H9 (cell line): Measurements from ENCODE around the gene CHSY1. TPM values are rescaled to one million over a fixed set of nuclear protein-coding genes. Genes with fewer than 3 reads are reported as not detected.

ENCODE experiments used
- DNase-seq: peaks from one replicate; pipeline ENCODE4 v3.0.0-alpha.2; 2017
- H2AFZ ChIP-seq: one replicate; pipeline ENCODE4 v1.6.1; 2013; ENCODE audit warnings: mild to moderate bottlenecking, low read length, control low read depth, moderate library complexity
- H2AK5ac ChIP-seq: 2 replicates; pipeline ENCODE4 v1.6.1; 2013; ENCODE audit warnings: low read length, control low read depth, mixed read lengths; ENCODE audit not compliant: insufficient read length
- H2BK120ac ChIP-seq: one replicate; pipeline ENCODE4 v1.6.1; 2013; ENCODE audit warnings: low read depth, mild to moderate bottlenecking, low read length, control low read depth, inconsistent platforms; ENCODE audit not compliant: poor library complexity, severe bottlenecking
- H2BK12ac ChIP-seq: 2 replicates; pipeline ENCODE4 v1.6.1; 2013; ENCODE audit warnings: low read length, control low read depth, mixed read lengths, low read depth; ENCODE audit not compliant: insufficient read length
- H2BK15ac ChIP-seq: 2 replicates; pipeline ENCODE4 v1.6.1; 2013; ENCODE audit warnings: low read depth, low read length, control low read depth
- H2BK20ac ChIP-seq: one replicate; pipeline ENCODE4 v1.6.1; 2013; ENCODE audit warnings: low read depth, mild to moderate bottlenecking, low read length, control low read depth, inconsistent platforms; ENCODE audit not compliant: poor library complexity, severe bottlenecking
- H2BK5ac ChIP-seq: 2 replicates; pipeline ENCODE4 v1.6.1; 2013; ENCODE audit warnings: low read length, control low read depth, mixed read lengths; ENCODE audit not compliant: insufficient read length
- H3K14ac ChIP-seq: 2 replicates; pipeline ENCODE4 v1.6.1; 2013; ENCODE audit warnings: low read length, control low read depth; ENCODE audit not compliant: insufficient read depth
- H3K18ac ChIP-seq: 2 replicates; pipeline ENCODE4 v1.6.1; 2013; ENCODE audit warnings: low read depth, mild to moderate bottlenecking, mixed read lengths, low read length, control low read depth; ENCODE audit not compliant: insufficient read length
- H3K23ac ChIP-seq: 2 replicates; pipeline ENCODE4 v1.6.1; 2013; ENCODE audit warnings: low read length, control low read depth, mixed read lengths, low read depth; ENCODE audit not compliant: insufficient read length
- H3K23me2 ChIP-seq: 2 replicates; pipeline ENCODE4 v1.6.1; 2013; ENCODE audit warnings: low read depth, mild to moderate bottlenecking, mixed read lengths, low read length, control low read depth; ENCODE audit not compliant: insufficient read length, poor library complexity, severe bottlenecking
- H3K27ac ChIP-seq: 2 replicates; pipeline ENCODE4 v1.5.1; 2013; ENCODE audit warnings: low read length, control low read depth, mixed read lengths, low read depth; ENCODE audit not compliant: insufficient read length
- H3K27me3 ChIP-seq: 2 replicates; pipeline ENCODE4 v1.6.1; 2013; ENCODE audit warnings: low read length, control low read depth, inconsistent platforms; ENCODE audit not compliant: insufficient read depth
- H3K4ac ChIP-seq: 2 replicates; pipeline ENCODE4 v1.6.1; 2013; ENCODE audit warnings: low read depth, mild to moderate bottlenecking, control low read depth, inconsistent platforms, low read length, moderate library complexity
- H3K4me1 ChIP-seq: 2 replicates; pipeline ENCODE4 v1.6.1; 2013; ENCODE audit warnings: low read length, control low read depth, inconsistent platforms; ENCODE audit not compliant: insufficient read depth
- H3K4me2 ChIP-seq: 2 replicates; pipeline ENCODE4 v1.6.1; 2013; ENCODE audit warnings: low read length, control low read depth, mixed read lengths; ENCODE audit not compliant: insufficient read length, insufficient read depth
- H3K56ac ChIP-seq: 2 replicates; pipeline ENCODE4 v1.6.1; 2013; ENCODE audit warnings: low read depth, mild to moderate bottlenecking, mixed read lengths, low read length, control low read depth; ENCODE audit not compliant: insufficient read length
- H3K79me1 ChIP-seq: 2 replicates; pipeline ENCODE4 v1.6.1; 2013; ENCODE audit warnings: low read depth, mild to moderate bottlenecking, moderate library complexity, low read length, control low read depth, inconsistent platforms; ENCODE audit not compliant: insufficient read depth, poor library complexity, severe bottlenecking
- H3K79me2 ChIP-seq: 2 replicates; pipeline ENCODE4 v1.6.1; 2013; ENCODE audit warnings: low read length, control low read depth, inconsistent platforms; ENCODE audit not compliant: insufficient read depth
- H3K9ac ChIP-seq: 2 replicates; pipeline ENCODE4 v1.6.1; 2013; ENCODE audit warnings: low read length, control low read depth, mixed read lengths; ENCODE audit not compliant: insufficient read length; ENCODE audit errors: extremely low read depth
- H3K9me3 ChIP-seq: one replicate; pipeline ENCODE4 v1.6.1; 2013; ENCODE audit warnings: low read depth, low read length, inconsistent platforms; ENCODE audit not compliant: control insufficient read depth
- H3T11ph ChIP-seq: one replicate; pipeline ENCODE4 v1.6.1; 2013; ENCODE audit warnings: mild to moderate bottlenecking, low read length, control low read depth, inconsistent platforms
- H4K20me1 ChIP-seq: one replicate; pipeline ENCODE4 v1.6.1; 2013; ENCODE audit not compliant: control insufficient read depth, insufficient read length, insufficient read depth
- H4K5ac ChIP-seq: 2 replicates; pipeline ENCODE4 v1.6.1; 2013; ENCODE audit warnings: low read depth, mild to moderate bottlenecking, mixed read lengths, low read length, control low read depth; ENCODE audit not compliant: insufficient read length
- H4K8ac ChIP-seq: replicated peaks from 2 replicates; pipeline ENCODE4 v1.6.1; 2013; ENCODE audit warnings: low read length, control low read depth, mixed read lengths, low read depth; ENCODE audit not compliant: insufficient read length
- H4K91ac ChIP-seq: 2 replicates; pipeline ENCODE4 v1.6.1; 2013; ENCODE audit warnings: low read depth, mild to moderate bottlenecking, moderate library complexity, mixed read lengths, low read length, control low read depth; ENCODE audit not compliant: insufficient read length
- H3K27ac Mint-ChIP-seq, 3 experiments: 2 replicates in 2 of 3; 3 replicates in 1 of 3; pipeline ENCODE4 v1.8.0; 2020 to 2021; ENCODE audit warnings: mixed read lengths in 3 of 3, mild to moderate bottlenecking in 1 of 3, moderate library complexity in 1 of 3
- H3K27me3 Mint-ChIP-seq: 2 replicates; pipeline ENCODE4 v1.8.0; 2021; ENCODE audit warnings: low read depth, mild to moderate bottlenecking, moderate library complexity, mixed read lengths
- H3K36me3 Mint-ChIP-seq, 3 experiments: 2 replicates in 2 of 3; 3 replicates in 1 of 3; pipeline ENCODE4 v1.8.0; 2020 to 2021; ENCODE audit warnings: low read depth in 3 of 3, mixed read lengths in 3 of 3; ENCODE audit not compliant: insufficient read depth in 1 of 3
- H3K4me1 Mint-ChIP-seq, 2 experiments: 2 replicates each; pipeline ENCODE4 v1.8.0; 2020; ENCODE audit warnings: mixed read lengths in 2 of 2
- H3K4me3 Mint-ChIP-seq, 2 experiments: 2 replicates in 1 of 2; 3 replicates in 1 of 2; pipeline ENCODE4 v1.8.0; 2020 to 2021; ENCODE audit warnings: mild to moderate bottlenecking in 2 of 2, mixed read lengths in 2 of 2, moderate library complexity in 1 of 2
- H3K9me3 Mint-ChIP-seq, 2 experiments: 2 replicates in 1 of 2; 3 replicates in 1 of 2; pipeline ENCODE4 v1.8.0; 2020; ENCODE audit warnings: mild to moderate bottlenecking in 2 of 2, mixed read lengths in 2 of 2, moderate library complexity in 1 of 2
- WGBS: extraction: QIAGEN DNeasy Blood & Tissue Kit; methylation state at CpG from one replicate; pipeline ENCODE4 v1.1.7; 2013; ENCODE audit warnings: missing lambda C conversion rate, low lambda C conversion rate, mixed read lengths; ENCODE audit not compliant: insufficient read length; ENCODE audit errors: extremely low coverage; 5-methylcytosine and 5-hydroxymethylcytosine counted together
- total RNA-seq: library from RNA; stranded (reverse); gene quantifications from 2 replicates; pipeline ENCODE4 v1.2.1, GENCODE V29; 2021
- TF ChIP-seq, protein P1 (sequence below): fragments of 200-600 bp; sonication (generic); conservative IDR thresholded peaks from 3 replicates; pipeline ENCODE4 v1.8.0; 2021; ENCODE audit warnings: antibody characterized with exemption, mild to moderate bottlenecking

CHSY1 gene
- total RNA-seq, 1 experiment from 2014 or later, result 68.3 TPM

DNA sequence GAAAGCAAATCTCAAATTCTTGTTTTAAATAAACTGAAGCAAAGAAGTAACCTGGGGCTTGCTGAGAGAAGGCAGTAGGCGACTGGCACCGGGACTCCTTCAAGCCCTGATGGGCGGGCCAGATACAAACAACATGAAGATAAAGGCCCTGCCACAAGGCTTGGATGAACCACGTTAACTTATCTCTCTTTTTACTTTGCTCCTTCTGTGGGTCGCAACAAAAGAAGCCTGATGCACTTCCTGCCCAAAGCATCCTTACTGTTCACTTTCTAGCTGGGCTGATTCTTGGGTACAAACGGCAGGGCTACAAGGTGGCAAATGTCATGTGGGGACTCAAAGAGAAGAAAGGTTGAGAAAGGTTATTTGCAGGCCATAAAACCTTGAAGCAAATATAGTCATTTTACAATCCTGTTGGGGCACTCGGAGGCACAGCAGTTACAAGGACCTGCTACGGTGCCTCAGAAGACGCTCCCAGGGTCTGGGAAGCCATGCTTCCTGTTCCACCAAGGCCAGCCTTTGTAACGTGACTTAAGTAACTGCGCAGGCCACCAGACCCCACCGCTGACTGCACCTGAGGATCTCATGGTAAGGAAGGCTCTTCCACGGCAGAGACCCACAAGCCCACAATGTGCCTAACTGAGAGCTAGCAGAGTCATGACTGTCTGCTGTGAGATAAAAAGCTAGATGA lies 71.1 kb downstream of the CHSY1 start:
- no peaks in the 10 kb centered on the region for H4K20me1 ChIP-seq
- H3T11ph ChIP-seq, result no peak overlapping the region
- Mint-ChIP-seq H3K4me3 (no peak overlapping the region), H3K27ac (peak overlapping the region in 1 of 3 experiments; percentile 17; a peak in 1 of 7 replicates), H3K36me3 (peaks cover 25 to 49% (median 35%) of the 10 kb centered on the region in 3 experiments), H3K9me3 (no peaks in the 10 kb centered on the region), H3K27me3 (no peaks in the 10 kb centered on the region), H3K4me1 (peaks cover 28 to 34% of the 10 kb centered on the region in 2 experiments)
- no CpG with 5 or more reads among the region's 13 CpGs for WGBS
- H3K27me3 ChIP-seq, result no peaks in the 10 kb centered on the region
- no peak overlapping the region for H2BK5ac ChIP-seq
- H2BK120ac ChIP-seq, result no peak overlapping the region
- no peak overlapping the region for H3K4ac ChIP-seq
- H3K4me1 ChIP-seq, result no peaks in the 10 kb centered on the region
- no peak overlapping the region for H2AK5ac ChIP-seq
- no peak overlapping the region for H2BK20ac ChIP-seq
- H3K23me2 ChIP-seq, result no peaks in the 10 kb centered on the region
- no peak overlapping the region for H3K14ac ChIP-seq
- peaks cover 9% of the 10 kb centered on the region for H3K79me1 ChIP-seq
- H3K9me3 ChIP-seq, result no peaks in the 10 kb centered on the region
- H3K9ac ChIP-seq, result no peak overlapping the region
- no peak overlapping the region for H3K56ac ChIP-seq
- no peak overlapping the region for H3K27ac ChIP-seq
- no peak overlapping the region for H4K8ac ChIP-seq
- no peak for DNase-seq
- H2AFZ ChIP-seq, result no peak overlapping the region
- H4K91ac ChIP-seq, result no peak overlapping the region
- H3K79me2 ChIP-seq, result peaks cover 5% of the 10 kb centered on the region; the same call in 1 of the 2 replicates
- H3K23ac ChIP-seq, result no peak overlapping the region
- no peak overlapping the region for H3K18ac ChIP-seq
- H2BK15ac ChIP-seq, result no peak overlapping the region
- no peak overlapping the region for H2BK12ac ChIP-seq
- TF ChIP-seq, protein P1, sequence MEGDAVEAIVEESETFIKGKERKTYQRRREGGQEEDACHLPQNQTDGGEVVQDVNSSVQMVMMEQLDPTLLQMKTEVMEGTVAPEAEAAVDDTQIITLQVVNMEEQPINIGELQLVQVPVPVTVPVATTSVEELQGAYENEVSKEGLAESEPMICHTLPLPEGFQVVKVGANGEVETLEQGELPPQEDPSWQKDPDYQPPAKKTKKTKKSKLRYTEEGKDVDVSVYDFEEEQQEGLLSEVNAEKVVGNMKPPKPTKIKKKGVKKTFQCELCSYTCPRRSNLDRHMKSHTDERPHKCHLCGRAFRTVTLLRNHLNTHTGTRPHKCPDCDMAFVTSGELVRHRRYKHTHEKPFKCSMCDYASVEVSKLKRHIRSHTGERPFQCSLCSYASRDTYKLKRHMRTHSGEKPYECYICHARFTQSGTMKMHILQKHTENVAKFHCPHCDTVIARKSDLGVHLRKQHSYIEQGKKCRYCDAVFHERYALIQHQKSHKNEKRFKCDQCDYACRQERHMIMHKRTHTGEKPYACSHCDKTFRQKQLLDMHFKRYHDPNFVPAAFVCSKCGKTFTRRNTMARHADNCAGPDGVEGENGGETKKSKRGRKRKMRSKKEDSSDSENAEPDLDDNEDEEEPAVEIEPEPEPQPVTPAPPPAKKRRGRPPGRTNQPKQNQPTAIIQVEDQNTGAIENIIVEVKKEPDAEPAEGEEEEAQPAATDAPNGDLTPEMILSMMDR, result no peak
- no peak overlapping the region for H3K4me2 ChIP-seq
- H4K5ac ChIP-seq, result no peak overlapping the region
